AG04450 (cell line): ENCODE results near the gene TMEM95. TPM values are rescaled to one million over a fixed set of nuclear protein-coding genes. Genes with fewer than 3 reads are reported as not detected.
"Not testable (repeated sequence)": the region's sequence is repeated elsewhere in the genome, so short reads cannot be mapped to it uniquely, and the experiment has no call there.

Experiments used
- CTCF ChIA-PET: fragments of 300-600, 350-600 bp; formaldehyde crosslinking; extraction: SDS; loops from one replicate; lab custom pipeline; 2022; ENCODE audit warnings: antibody characterized with exemption, inconsistent platforms; lab: Charles Lee
- POLR2A ChIA-PET: fragments of 350-600 bp; formaldehyde crosslinking; extraction: SDS; loops from one replicate; lab custom pipeline; 2021; ENCODE audit warnings: antibody characterized with exemption, inconsistent platforms; lab: Yijun Ruan, JAX
- DNase-seq: peaks from one replicate; pipeline ENCODE4 v3.0.0-alpha.2; 2011; ENCODE audit warnings: low read depth, low spot score
- H3K27ac ChIP-seq: one replicate; pipeline ENCODE4 v1.5.1; 2012; ENCODE audit warnings: low read depth, low read length, control low read depth
- H3K27me3 ChIP-seq: one replicate; pipeline ENCODE4 v1.6.0; 2012; ENCODE audit warnings: low read length; ENCODE audit not compliant: control insufficient read depth, insufficient read depth
- H3K4me3 ChIP-seq: 2 replicates; pipeline ENCODE4 v1.5.1; 2011; ENCODE audit warnings: mild to moderate bottlenecking, low read depth, low read length, control low read depth
- H3K9me3 ChIP-seq: 2 replicates; pipeline ENCODE4 v1.5.1; 2012; ENCODE audit warnings: low read length; ENCODE audit not compliant: control insufficient read depth, insufficient read depth
- polyA plus RNA-seq: library from polyadenylated mRNA; depleted of rRNA; stranded (reverse); fragments of >200 nt; gene quantifications from 2 replicates; pipeline ENCODE4 v1.2.3, GENCODE V29; 2011
- TF ChIP-seq, protein P1 (sequence below): IDR thresholded peaks from 2 replicates; pipeline ENCODE4 v1.5.1; 2011; ENCODE audit warnings: low read depth, low read length, control low read depth, inconsistent platforms

Gene TMEM95
- polyA plus RNA-seq, 1 experiment: not detected

GRCh38 chr17:7336240-7337175, 18.4 kb upstream of the TMEM95 start, which contains the start of gene ACAP1:
TSS of gene ACAP1 (plus strand) at chr17:7336529. CDS start at chr17:7336735, 206 bp downstream.
- no peak for DNase-seq
- TF ChIP-seq, protein P1, sequence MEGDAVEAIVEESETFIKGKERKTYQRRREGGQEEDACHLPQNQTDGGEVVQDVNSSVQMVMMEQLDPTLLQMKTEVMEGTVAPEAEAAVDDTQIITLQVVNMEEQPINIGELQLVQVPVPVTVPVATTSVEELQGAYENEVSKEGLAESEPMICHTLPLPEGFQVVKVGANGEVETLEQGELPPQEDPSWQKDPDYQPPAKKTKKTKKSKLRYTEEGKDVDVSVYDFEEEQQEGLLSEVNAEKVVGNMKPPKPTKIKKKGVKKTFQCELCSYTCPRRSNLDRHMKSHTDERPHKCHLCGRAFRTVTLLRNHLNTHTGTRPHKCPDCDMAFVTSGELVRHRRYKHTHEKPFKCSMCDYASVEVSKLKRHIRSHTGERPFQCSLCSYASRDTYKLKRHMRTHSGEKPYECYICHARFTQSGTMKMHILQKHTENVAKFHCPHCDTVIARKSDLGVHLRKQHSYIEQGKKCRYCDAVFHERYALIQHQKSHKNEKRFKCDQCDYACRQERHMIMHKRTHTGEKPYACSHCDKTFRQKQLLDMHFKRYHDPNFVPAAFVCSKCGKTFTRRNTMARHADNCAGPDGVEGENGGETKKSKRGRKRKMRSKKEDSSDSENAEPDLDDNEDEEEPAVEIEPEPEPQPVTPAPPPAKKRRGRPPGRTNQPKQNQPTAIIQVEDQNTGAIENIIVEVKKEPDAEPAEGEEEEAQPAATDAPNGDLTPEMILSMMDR: no peak
- Histone ChIP-seq H3K4me3 (no peak within 1 kb of the TSS), H3K27me3 (peaks cover 12% of the 10 kb centered on the region), H3K27ac (no peak within 1 kb of the TSS), H3K9me3 (no peaks in the 10 kb centered on the region)
- CTCF ChIA-PET: interaction anchor here (0.7 to 2.3 kb wide), 3 partner anchors 9 to 19 kb away, joined by 4 to 12 read pairs (median 5); partner anchors contain the start of gene TMEM95
- POLR2A ChIA-PET: no interaction called here

GRCh38 chr17:7337600-7337999, 17.4 kb upstream of the TMEM95 start:
- POLR2A ChIA-PET: not testable (repeated sequence)

GRCh38 chr17:7340179-7340578, 14.8 kb upstream of the TMEM95 start:
- Histone ChIP-seq H3K4me3 (no peak overlapping the region), H3K27ac (no peak overlapping the region), H3K9me3 (no peaks in the 10 kb centered on the region; the same call in 1 of the 2 replicates), H3K27me3 (peaks cover 12% of the 10 kb centered on the region)
- no peak for DNase-seq
- TF ChIP-seq, protein P1: no peak
- CTCF ChIA-PET: interaction anchor here (0.6 to 0.9 kb wide), 2 partner anchors 8 to 294 kb away, joined by 3 to 11 read pairs; no protein-coding TSS in a partner anchor
- POLR2A ChIA-PET: no interaction called here

More at GRCh38 chr17:7337600-7337999, 17.4 kb upstream of the TMEM95 start:
- not testable (repeated sequence) for H3K9me3 ChIP-seq, H3K27ac ChIP-seq, H3K4me3 ChIP-seq, DNase-seq, H3K27me3 ChIP-seq
- CTCF ChIA-PET: interaction anchor here (0.7 to 2.3 kb wide), 2 partner anchors 8 to 18 kb away, joined by 5 to 12 read pairs; partner anchors contain the start of gene TMEM95

DNA sequence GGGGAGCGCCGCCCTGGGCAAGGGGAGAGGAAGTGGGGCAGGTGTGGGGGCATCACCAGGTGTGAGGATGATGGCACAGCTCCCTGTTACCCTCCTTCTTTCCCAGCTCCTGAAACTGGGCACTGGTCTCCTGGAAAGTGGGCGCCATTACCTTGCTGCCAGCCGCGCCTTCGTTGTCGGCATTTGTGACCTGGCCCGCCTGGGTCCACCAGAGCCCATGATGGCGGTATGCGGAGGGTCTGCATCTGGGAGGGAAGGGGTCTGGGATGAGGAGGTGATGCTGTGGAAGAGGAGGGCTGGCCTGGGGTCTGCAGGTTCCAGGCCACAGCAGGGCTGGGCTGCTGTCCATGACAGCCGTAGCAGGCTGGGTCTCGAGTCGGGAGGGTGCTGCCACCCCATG, 13.1 kb upstream of the TMEM95 start:
- no peak for DNase-seq
- H3K27me3 ChIP-seq: peaks cover 10% of the 10 kb centered on the region
- CTCF ChIA-PET: interaction anchor here (1.1 kb wide), 1 partner anchor 17 kb away, joined by 3 read pairs; no protein-coding TSS in a partner anchor

GRCh38 chr17:7343250-7343649, 11.7 kb upstream of the TMEM95 start:
- POLR2A ChIA-PET: interaction anchor here (1.9 kb wide), 1 partner anchor 14 kb away, joined by 5 read pairs; the partner anchor contains the start of gene NEURL4
- no peaks in the 10 kb centered on the region; the same call in 1 of the 2 replicates for H3K9me3 ChIP-seq
- peaks cover 7% of the 10 kb centered on the region for H3K27me3 ChIP-seq
- TF ChIP-seq, protein P1: no peak
- no peak overlapping the region for H3K27ac ChIP-seq
- CTCF ChIA-PET: interaction anchor here (1.0 kb wide), 1 partner anchor 46 kb away, joined by 3 read pairs; no protein-coding TSS in a partner anchor
- H3K4me3 ChIP-seq: no peak overlapping the region
- DNase-seq: no peak

More for the DNA sequence above, 13.1 kb upstream of the TMEM95 start:
- TF ChIP-seq, protein P1: no peak
- Histone ChIP-seq H3K27ac (no peak overlapping the region), H3K4me3 (no peak overlapping the region), H3K9me3 (no peaks in the 10 kb centered on the region; the same call in 1 of the 2 replicates)
- POLR2A ChIA-PET: interaction anchor here (1.9 kb wide), 1 partner anchor 12 kb away, joined by 5 read pairs; the partner anchor contains the start of gene NEURL4
